Activated naive CD4-positive, alpha-beta T cell treated with anti-CD3 and anti-CD28 coated beads, Interleukin-2, amount 50 U/mL, for 24 hours (primary cell): Measurements from ENCODE around the gene LAMB4.

Source experiments
- H3K27ac Mint-ChIP-seq: one replicate; pipeline ENCODE4 v1.8.0; 2021; ENCODE audit warnings: mild to moderate bottlenecking, mixed read lengths
- H3K27me3 Mint-ChIP-seq: one replicate; pipeline ENCODE4 v1.8.0; 2021; ENCODE audit warnings: mixed read lengths
- H3K36me3 Mint-ChIP-seq: one replicate; pipeline ENCODE4 v1.8.0; 2021; ENCODE audit warnings: mixed read lengths
- H3K4me1 Mint-ChIP-seq: one replicate; pipeline ENCODE4 v1.8.0; 2021; ENCODE audit warnings: mixed read lengths
- H3K4me3 Mint-ChIP-seq: one replicate; pipeline ENCODE4 v1.8.0; 2021; ENCODE audit warnings: mild to moderate bottlenecking, mixed read lengths
- H3K9me3 Mint-ChIP-seq: one replicate; pipeline ENCODE4 v1.8.0; 2021; ENCODE audit warnings: mixed read lengths

Gene LAMB4

DNA sequence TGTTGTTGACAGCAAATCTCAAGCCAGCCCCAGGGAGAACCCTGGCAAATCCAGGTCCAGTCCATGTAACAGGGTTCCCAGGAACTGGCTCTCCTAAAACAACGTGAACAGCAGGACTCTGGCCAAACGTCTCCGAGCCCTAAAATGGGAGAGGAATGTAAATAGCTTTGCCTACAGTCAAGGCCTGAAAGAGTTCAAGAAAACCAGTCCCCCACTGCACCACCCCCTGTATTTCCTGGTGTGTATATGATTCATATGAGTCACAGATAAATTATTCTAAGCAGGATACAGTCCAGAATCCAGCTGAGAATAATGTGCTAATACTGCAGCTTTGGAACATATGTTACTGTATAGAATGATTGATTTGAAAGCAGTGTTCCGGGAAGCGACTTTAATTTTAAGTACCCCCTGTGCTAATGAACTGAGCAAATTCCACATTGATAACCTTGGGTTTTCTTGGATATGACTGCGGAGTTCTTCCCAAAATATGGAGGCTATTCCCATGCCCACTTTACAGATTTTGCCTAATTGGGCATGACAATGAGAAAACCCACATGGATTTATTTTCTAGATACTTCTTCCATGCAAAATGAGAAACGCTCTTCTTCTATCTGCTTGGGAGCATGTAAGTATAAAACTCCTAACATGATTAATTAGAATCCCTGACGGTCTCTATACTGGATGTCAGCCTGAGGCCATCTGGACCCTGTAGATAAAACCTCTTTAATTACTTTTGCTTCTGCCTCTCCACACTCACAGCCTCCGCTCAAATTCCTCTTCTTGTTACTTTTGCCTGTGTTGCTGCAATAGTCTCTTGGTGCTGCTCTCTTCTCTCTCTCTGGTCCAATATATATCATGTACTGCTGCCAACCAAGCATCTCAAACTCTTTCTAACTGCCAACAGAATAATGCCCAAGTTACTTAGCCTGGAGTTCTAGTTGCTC is 50.2 kb downstream of the LAMB4 start:
- Mint-ChIP-seq H3K27me3 (no peaks in the 10 kb centered on the region), H3K36me3 (no peaks in the 10 kb centered on the region), H3K27ac (no peak overlapping the region), H3K4me3 (no peak overlapping the region), H3K4me1 (no peaks in the 10 kb centered on the region), H3K9me3 (peaks cover 7% of the 10 kb centered on the region)

DNA sequence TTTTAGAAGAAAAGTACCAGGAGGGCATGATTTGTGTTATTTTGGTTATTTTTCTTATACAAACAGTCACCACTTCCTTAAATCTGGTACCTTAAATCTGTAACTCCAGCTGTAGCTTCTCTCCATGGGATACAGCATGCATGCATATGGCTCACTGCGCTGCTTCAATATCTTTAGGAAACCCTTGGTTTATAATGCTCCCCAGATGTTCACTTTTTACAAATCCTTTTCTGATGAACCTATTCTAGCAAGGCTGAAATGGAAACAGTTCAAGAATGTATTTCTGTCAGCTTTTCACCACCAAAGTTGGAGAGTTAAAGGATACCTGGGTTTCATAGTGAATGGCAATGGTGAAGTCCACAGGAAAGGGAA is 50.9 kb downstream of the LAMB4 start:
- Mint-ChIP-seq H3K27ac (no peak overlapping the region), H3K36me3 (no peaks in the 10 kb centered on the region), H3K27me3 (no peaks in the 10 kb centered on the region), H3K9me3 (peaks cover 7% of the 10 kb centered on the region), H3K4me1 (no peaks in the 10 kb centered on the region), H3K4me3 (no peak overlapping the region)

- H3K9me3 Mint-ChIP-seq: peaks cover 7% of the 10 kb centered on the region
- no peak overlapping the region for H3K4me3 Mint-ChIP-seq
- H3K27ac Mint-ChIP-seq: no peak overlapping the region
- H3K4me1 Mint-ChIP-seq: no peaks in the 10 kb centered on the region
- H3K36me3 Mint-ChIP-seq: no peaks in the 10 kb centered on the region
- H3K27me3 Mint-ChIP-seq: no peaks in the 10 kb centered on the region
These were observed 51.5 kb downstream of the LAMB4 start for GRCh38 chr7:108078691-108079090.

GRCh38 chr7:108078211-108078673 is 51.9 kb downstream of the LAMB4 start:
- H3K27me3 Mint-ChIP-seq: no peaks in the 10 kb centered on the region
- no peaks in the 10 kb centered on the region for H3K4me1 Mint-ChIP-seq
- no peaks in the 10 kb centered on the region for H3K36me3 Mint-ChIP-seq
- no peak overlapping the region for H3K27ac Mint-ChIP-seq
- H3K9me3 Mint-ChIP-seq: peaks cover 7% of the 10 kb centered on the region
- no peak overlapping the region for H3K4me3 Mint-ChIP-seq

- Mint-ChIP-seq H3K4me1 (no peaks in the 10 kb centered on the region), H3K27ac (no peak overlapping the region), H3K4me3 (no peak overlapping the region), H3K9me3 (peaks cover 7% of the 10 kb centered on the region), H3K27me3 (no peaks in the 10 kb centered on the region), H3K36me3 (no peaks in the 10 kb centered on the region)
These were observed 52.5 kb downstream of the LAMB4 start for GRCh38 chr7:108077709-108078108.

GRCh38 chr7:108076156-108076555 is 54.0 kb downstream of the LAMB4 start:
- H3K27ac Mint-ChIP-seq: no peak overlapping the region
- no peaks in the 10 kb centered on the region for H3K27me3 Mint-ChIP-seq
- no peaks in the 10 kb centered on the region for H3K36me3 Mint-ChIP-seq
- H3K9me3 Mint-ChIP-seq: peaks cover under 1% of the 10 kb centered on the region
- H3K4me3 Mint-ChIP-seq: no peak overlapping the region
- no peaks in the 10 kb centered on the region for H3K4me1 Mint-ChIP-seq

GRCh38 chr7:108073305-108074070 is 56.7 kb downstream of the LAMB4 start:
- Mint-ChIP-seq H3K36me3 (no peaks in the 10 kb centered on the region), H3K4me3 (no peak overlapping the region), H3K9me3 (no peaks in the 10 kb centered on the region), H3K27me3 (no peaks in the 10 kb centered on the region), H3K27ac (no peak overlapping the region), H3K4me1 (no peaks in the 10 kb centered on the region)

DNA sequence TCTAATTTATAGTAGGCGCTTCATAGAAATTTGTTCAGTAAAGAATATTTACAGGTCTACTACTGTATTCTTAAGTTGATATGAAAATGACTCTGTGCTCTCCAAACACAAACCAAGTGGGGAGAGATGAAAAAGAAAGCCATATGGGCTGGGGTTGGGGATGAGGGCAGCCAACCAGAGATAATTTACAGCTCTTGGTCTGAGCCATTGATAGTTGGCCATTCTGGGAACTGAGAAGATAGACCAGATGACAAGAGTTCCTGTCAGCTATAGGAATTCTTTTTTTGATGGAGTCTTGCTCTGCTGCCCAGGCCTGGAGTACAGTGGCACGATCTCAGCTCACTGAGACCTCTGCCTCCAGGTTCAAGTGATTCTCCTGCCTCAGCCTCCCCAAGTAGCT is 57.4 kb downstream of the LAMB4 start:
- Mint-ChIP-seq H3K4me3 (no peak overlapping the region), H3K36me3 (no peaks in the 10 kb centered on the region), H3K27ac (no peak overlapping the region), H3K4me1 (no peaks in the 10 kb centered on the region), H3K27me3 (no peaks in the 10 kb centered on the region), H3K9me3 (no peaks in the 10 kb centered on the region)

- Mint-ChIP-seq H3K4me3 (no peak overlapping the region), H3K27me3 (no peaks in the 10 kb centered on the region), H3K9me3 (no peaks in the 10 kb centered on the region), H3K27ac (no peak overlapping the region), H3K36me3 (no peaks in the 10 kb centered on the region), H3K4me1 (no peaks in the 10 kb centered on the region)
These were observed 58.0 kb downstream of the LAMB4 start for GRCh38 chr7:108072116-108072515.

DNA sequence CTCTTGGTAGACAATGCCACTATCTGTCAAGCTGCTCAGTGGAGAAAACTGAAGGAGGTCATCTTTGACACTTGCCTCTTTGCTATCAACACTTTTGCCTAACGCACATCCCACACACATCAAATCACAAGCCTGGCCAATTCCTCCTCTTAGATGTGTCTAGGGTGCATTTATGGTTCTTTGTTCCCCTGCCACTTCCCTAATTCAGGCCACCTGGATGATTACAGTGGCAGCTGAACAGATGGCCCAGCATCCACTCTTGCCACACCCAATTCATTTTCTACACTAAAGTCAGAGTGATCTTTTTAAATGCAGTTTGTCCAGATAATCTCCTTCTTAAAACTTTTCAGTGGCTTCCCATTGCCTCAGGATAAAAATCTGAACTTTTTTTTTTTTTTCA is 58.6 kb downstream of the LAMB4 start:
- H3K27me3 Mint-ChIP-seq: no peaks in the 10 kb centered on the region
- H3K27ac Mint-ChIP-seq: no peak overlapping the region
- H3K4me1 Mint-ChIP-seq: no peaks in the 10 kb centered on the region
- no peaks in the 10 kb centered on the region for H3K36me3 Mint-ChIP-seq
- no peak overlapping the region for H3K4me3 Mint-ChIP-seq
- no peaks in the 10 kb centered on the region for H3K9me3 Mint-ChIP-seq

GRCh38 chr7:108069646-108070045 is 60.5 kb downstream of the LAMB4 start:
- H3K36me3 Mint-ChIP-seq: no peaks in the 10 kb centered on the region
- H3K9me3 Mint-ChIP-seq: no peaks in the 10 kb centered on the region
- H3K4me1 Mint-ChIP-seq: no peaks in the 10 kb centered on the region
- no peak overlapping the region for H3K27ac Mint-ChIP-seq
- no peaks in the 10 kb centered on the region for H3K27me3 Mint-ChIP-seq
- H3K4me3 Mint-ChIP-seq: no peak overlapping the region

- H3K27me3 Mint-ChIP-seq: no peaks in the 10 kb centered on the region
- no peak overlapping the region for H3K27ac Mint-ChIP-seq
- H3K36me3 Mint-ChIP-seq: no peaks in the 10 kb centered on the region
- H3K9me3 Mint-ChIP-seq: no peaks in the 10 kb centered on the region
- H3K4me3 Mint-ChIP-seq: no peak overlapping the region
- no peaks in the 10 kb centered on the region for H3K4me1 Mint-ChIP-seq
These were observed 62.3 kb downstream of the LAMB4 start for GRCh38 chr7:108067844-108068243.

DNA sequence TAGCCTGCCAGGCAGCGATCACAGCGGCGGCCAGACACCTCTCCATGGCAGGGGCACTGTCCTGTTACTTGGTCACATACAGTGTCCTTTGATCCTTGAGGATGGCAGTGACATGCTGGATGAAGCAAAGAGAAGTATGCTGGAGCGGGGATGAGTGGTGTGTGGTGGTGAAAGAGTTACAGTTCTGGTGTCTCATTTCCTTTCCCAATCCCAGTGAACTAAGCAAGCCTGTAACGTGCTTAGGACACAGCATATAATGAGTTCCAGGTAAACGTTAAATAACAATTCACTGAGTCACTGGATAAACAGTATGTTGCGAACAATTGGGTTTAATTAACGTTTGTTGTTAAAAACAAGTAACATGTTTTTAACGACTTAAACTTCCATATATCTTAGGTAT is 63.7 kb downstream of the LAMB4 start:
- no peaks in the 10 kb centered on the region for H3K27me3 Mint-ChIP-seq
- H3K9me3 Mint-ChIP-seq: no peaks in the 10 kb centered on the region
- H3K4me1 Mint-ChIP-seq: no peaks in the 10 kb centered on the region
- no peak overlapping the region for H3K4me3 Mint-ChIP-seq
- no peak overlapping the region for H3K27ac Mint-ChIP-seq
- no peaks in the 10 kb centered on the region for H3K36me3 Mint-ChIP-seq

DNA sequence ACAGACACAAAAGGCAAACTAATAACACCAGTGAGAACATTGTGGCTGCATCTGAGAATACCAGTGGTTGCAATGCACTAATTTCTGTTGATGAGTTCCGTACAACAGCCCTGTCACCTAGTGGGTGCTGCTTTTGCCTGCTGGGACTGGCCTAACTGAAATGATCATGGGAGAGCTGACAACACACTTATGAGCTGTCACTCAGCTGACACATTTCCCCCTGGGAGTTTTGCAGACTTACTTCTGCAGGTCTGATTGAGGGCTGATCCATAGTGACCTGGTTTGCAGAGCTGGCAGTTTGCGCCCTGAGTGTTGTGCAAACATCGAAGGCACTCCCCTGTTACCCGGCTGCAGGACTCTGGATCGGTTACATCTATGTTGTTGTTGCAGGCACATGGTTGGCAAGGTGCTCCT is 66.6 kb downstream of the LAMB4 start:
- Mint-ChIP-seq H3K4me1 (no peaks in the 10 kb centered on the region), H3K27me3 (peaks cover 3% of the 10 kb centered on the region), H3K27ac (no peak overlapping the region)

DNA sequence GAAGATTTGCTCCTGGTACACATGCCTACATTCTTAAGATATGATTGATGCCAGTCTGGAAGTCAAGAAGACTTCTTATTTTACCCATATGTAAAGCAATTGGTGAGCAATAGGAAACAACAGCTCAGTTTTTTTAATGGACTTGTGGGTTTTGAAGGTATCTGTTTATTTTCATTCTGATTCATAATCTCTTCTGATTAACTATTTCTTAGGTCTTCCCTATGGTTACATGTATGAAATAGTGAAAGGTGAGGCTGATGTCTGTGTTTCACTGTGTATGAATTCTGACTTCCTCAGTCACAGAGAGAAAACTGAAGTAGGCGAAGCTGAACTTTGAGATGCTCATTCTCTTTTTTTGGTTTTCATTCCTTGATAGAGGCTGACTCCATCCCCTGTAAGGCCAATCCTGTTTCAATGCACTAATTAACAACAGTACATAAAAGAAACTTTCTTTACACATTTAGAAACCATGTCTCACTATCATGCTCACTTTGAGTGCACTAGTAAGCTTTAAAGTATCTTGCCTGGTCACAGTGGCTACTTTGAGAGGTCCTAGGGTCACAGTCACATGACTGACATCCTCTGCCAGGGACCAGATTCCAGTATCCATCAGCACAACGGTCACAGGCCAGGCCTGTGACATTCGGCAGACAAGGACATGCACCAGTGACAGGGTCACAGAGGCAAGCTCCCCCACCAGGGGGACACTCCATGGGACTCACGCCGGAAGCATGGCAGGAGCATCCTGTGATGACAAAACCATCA is 67.7 kb downstream of the LAMB4 start:
- Mint-ChIP-seq H3K4me3 (no peak overlapping the region), H3K9me3 (no peaks in the 10 kb centered on the region), H3K4me1 (no peaks in the 10 kb centered on the region), H3K36me3 (no peaks in the 10 kb centered on the region), H3K27me3 (peaks cover 3% of the 10 kb centered on the region), H3K27ac (no peak overlapping the region)

More for the DNA sequence above, 66.6 kb downstream of the LAMB4 start:
- H3K36me3 Mint-ChIP-seq: no peaks in the 10 kb centered on the region
- H3K9me3 Mint-ChIP-seq: no peaks in the 10 kb centered on the region
- no peak overlapping the region for H3K4me3 Mint-ChIP-seq
